Thymus (tissue), 11 donors: ENCODE results near the gene NTM. TPM values are rescaled to one million over a fixed set of nuclear protein-coding genes. Genes with fewer than 3 reads are reported as not detected.

ENCODE experiments used
- DNase-seq, 9 donors: peaks; one replicate each; pipeline ENCODE4 v3.0.0-alpha.2; 2013; ENCODE audit warnings: low spot score in 9 of 9, low read depth in 6 of 9, missing footprints in 1 of 9
- H3K27ac ChIP-seq, 2 donors: one replicate each; pipeline ENCODE4 v1.5.1; 2013; ENCODE audit warnings: control low read depth in 1 of 2, low read depth in 1 of 2, low read length in 1 of 2, mild to moderate bottlenecking in 1 of 2, moderate library complexity in 1 of 2
- H3K27me3 ChIP-seq, 2 donors: one replicate each; pipeline ENCODE4 v1.5.1; 2013; ENCODE audit warnings: low read length in 1 of 2; ENCODE audit not compliant: control insufficient read depth in 2 of 2, insufficient read depth in 1 of 2
- H3K36me3 ChIP-seq, 2 donors: one replicate each; pipeline ENCODE4 v1.5.1; 2013; ENCODE audit warnings: low read length in 1 of 2, mild to moderate bottlenecking in 1 of 2, moderate library complexity in 1 of 2; ENCODE audit not compliant: control insufficient read depth in 2 of 2, insufficient read depth in 2 of 2
- H3K4me1 ChIP-seq, 2 donors: one replicate each; pipeline ENCODE4 v1.5.1; 2013; ENCODE audit warnings: low read length in 2 of 2; ENCODE audit not compliant: control insufficient read depth in 2 of 2, insufficient read depth in 2 of 2
- H3K4me3 ChIP-seq, 2 donors: one replicate each; pipeline ENCODE4 v1.5.1; 2013; ENCODE audit warnings: low read length in 2 of 2, control low read depth in 1 of 2, mild to moderate bottlenecking in 1 of 2
- H3K9me3 ChIP-seq, 2 donors: one replicate each; pipeline ENCODE4 v1.5.1; 2013; ENCODE audit warnings: low read length in 1 of 2, mild to moderate bottlenecking in 1 of 2; ENCODE audit not compliant: control insufficient read depth in 2 of 2, insufficient read depth in 1 of 2
- WGBS: extraction: QIAGEN DNeasy Blood & Tissue Kit; methylation state at CpG from one replicate; pipeline ENCODE4 v1.1.7; 2013; 5-methylcytosine and 5-hydroxymethylcytosine counted together
- polyA plus RNA-seq: library from polyadenylated mRNA; stranded (reverse); fragments of 200-250 nt; gene quantifications from one replicate; pipeline ENCODE4 v1.2.3, GENCODE V29; 2013
- total RNA-seq: library from RNA; stranded (reverse); fragments of 120-200 nt; gene quantifications from one replicate; pipeline ENCODE4 v1.2.4, GENCODE V29; 2013
- donor health status: healthy.

NTM gene
- total and polyA plus RNA-seq, 2 donors = 0.18 to 0.47 TPM

GRCh38 chr11:131689049-131689925, 318.9 kb downstream of the NTM start:
- H3K27ac ChIP-seq = no peak overlapping the region
- no peak overlapping the region for H3K4me3 ChIP-seq
- peaks cover 0 to 6% of the 10 kb centered on the region in 2 donors for H3K4me1 ChIP-seq
- no peaks in the 10 kb centered on the region for H3K9me3 ChIP-seq
- no peaks in the 10 kb centered on the region for H3K36me3 ChIP-seq
- WGBS = 90% methylated on average over 10 of the region's 10 CpGs
- H3K27me3 ChIP-seq = peaks cover 0 to 45% of the 10 kb centered on the region in 2 donors
- no peak for DNase-seq

GRCh38 chr11:131690362-131690761, 319.9 kb downstream of the NTM start:
- H3K4me1 ChIP-seq = peaks cover 0 to 6% of the 10 kb centered on the region in 2 donors
- 97% methylated on average over 23 of the region's 23 CpGs for WGBS
- peaks cover 0 to 53% of the 10 kb centered on the region in 2 donors for H3K27me3 ChIP-seq
- no peak for DNase-seq
- H3K4me3 ChIP-seq = no peak overlapping the region
- no peak overlapping the region for H3K27ac ChIP-seq
- H3K9me3 ChIP-seq = no peaks in the 10 kb centered on the region
- H3K36me3 ChIP-seq = no peaks in the 10 kb centered on the region

GRCh38 chr11:131690776-131691175, 320.4 kb downstream of the NTM start:
- H3K4me1 ChIP-seq = peaks cover 0 to 6% of the 10 kb centered on the region in 2 donors
- peaks cover 0 to 55% of the 10 kb centered on the region in 2 donors for H3K27me3 ChIP-seq
- DNase-seq = no peak

GRCh38 chr11:131691181-131692041, 321.0 kb downstream of the NTM start:
- H3K27me3 ChIP-seq = peaks cover 0 to 60% of the 10 kb centered on the region in 2 donors
- DNase-seq = peak in 5 of 9 donors; percentile 4 to 53 (median 24)
- 54% methylated on average over 65 of the region's 65 CpGs for WGBS
- no peak overlapping the region for H3K27ac ChIP-seq
- no peak overlapping the region for H3K4me3 ChIP-seq
- H3K4me1 ChIP-seq = peaks cover 0 to 6% of the 10 kb centered on the region in 2 donors
- H3K36me3 ChIP-seq = no peaks in the 10 kb centered on the region
- H3K9me3 ChIP-seq = no peaks in the 10 kb centered on the region

More at GRCh38 chr11:131690776-131691175, 320.4 kb downstream of the NTM start:
- Histone ChIP-seq H3K9me3 (no peaks in the 10 kb centered on the region), H3K36me3 (no peaks in the 10 kb centered on the region), H3K27ac (no peak overlapping the region), H3K4me3 (no peak overlapping the region)
- WGBS = 85% methylated on average over 18 of the region's 18 CpGs

- H3K9me3 ChIP-seq = no peaks in the 10 kb centered on the region
- no peak overlapping the region for H3K27ac ChIP-seq
- H3K4me3 ChIP-seq = no peak overlapping the region
- no peaks in the 10 kb centered on the region for H3K36me3 ChIP-seq
- peaks cover 0 to 6% of the 10 kb centered on the region in 2 donors for H3K4me1 ChIP-seq
- no peak for DNase-seq
- peaks cover 0 to 55% of the 10 kb centered on the region in 2 donors for H3K27me3 ChIP-seq
Measured at GRCh38 chr11:131692151-131692550, 321.7 kb downstream of the NTM start.

GRCh38 chr11:131692961-131693360, 322.5 kb downstream of the NTM start:
- 60% methylated on average over 1 of the region's 1 CpG for WGBS
- peaks cover 0 to 6% of the 10 kb centered on the region in 2 donors for H3K4me1 ChIP-seq
- H3K27ac ChIP-seq = no peak overlapping the region
- H3K9me3 ChIP-seq = no peaks in the 10 kb centered on the region
- DNase-seq = no peak
- H3K27me3 ChIP-seq = peaks cover 0 to 53% of the 10 kb centered on the region in 2 donors
- no peaks in the 10 kb centered on the region for H3K36me3 ChIP-seq
- no peak overlapping the region for H3K4me3 ChIP-seq

- H3K36me3 ChIP-seq = no peaks in the 10 kb centered on the region
- WGBS = 72% methylated on average over 4 of the region's 4 CpGs
Measured at GRCh38 chr11:131693756-131694155, 323.3 kb downstream of the NTM start.

GRCh38 chr11:131694526-131695424, 324.4 kb downstream of the NTM start:
- Histone ChIP-seq H3K36me3 (no peaks in the 10 kb centered on the region), H3K4me1 (no peaks in the 10 kb centered on the region), H3K27me3 (peaks cover 0 to 36% of the 10 kb centered on the region in 2 donors), H3K9me3 (no peaks in the 10 kb centered on the region), H3K27ac (no peak overlapping the region), H3K4me3 (no peak overlapping the region)
- 29% methylated on average over 34 of the region's 34 CpGs for WGBS
- DNase-seq = peak in 8 of 9 donors; percentile 25 to 79 (median 57)

More at GRCh38 chr11:131693756-131694155, 323.3 kb downstream of the NTM start:
- H3K4me3 ChIP-seq = no peak overlapping the region
- no peaks in the 10 kb centered on the region for H3K4me1 ChIP-seq
- no peak overlapping the region for H3K27ac ChIP-seq
- H3K27me3 ChIP-seq = peaks cover 0 to 45% of the 10 kb centered on the region in 2 donors
- DNase-seq = no peak
- no peaks in the 10 kb centered on the region for H3K9me3 ChIP-seq
